ENCODE data around the gene MACROD2.

DNA sequence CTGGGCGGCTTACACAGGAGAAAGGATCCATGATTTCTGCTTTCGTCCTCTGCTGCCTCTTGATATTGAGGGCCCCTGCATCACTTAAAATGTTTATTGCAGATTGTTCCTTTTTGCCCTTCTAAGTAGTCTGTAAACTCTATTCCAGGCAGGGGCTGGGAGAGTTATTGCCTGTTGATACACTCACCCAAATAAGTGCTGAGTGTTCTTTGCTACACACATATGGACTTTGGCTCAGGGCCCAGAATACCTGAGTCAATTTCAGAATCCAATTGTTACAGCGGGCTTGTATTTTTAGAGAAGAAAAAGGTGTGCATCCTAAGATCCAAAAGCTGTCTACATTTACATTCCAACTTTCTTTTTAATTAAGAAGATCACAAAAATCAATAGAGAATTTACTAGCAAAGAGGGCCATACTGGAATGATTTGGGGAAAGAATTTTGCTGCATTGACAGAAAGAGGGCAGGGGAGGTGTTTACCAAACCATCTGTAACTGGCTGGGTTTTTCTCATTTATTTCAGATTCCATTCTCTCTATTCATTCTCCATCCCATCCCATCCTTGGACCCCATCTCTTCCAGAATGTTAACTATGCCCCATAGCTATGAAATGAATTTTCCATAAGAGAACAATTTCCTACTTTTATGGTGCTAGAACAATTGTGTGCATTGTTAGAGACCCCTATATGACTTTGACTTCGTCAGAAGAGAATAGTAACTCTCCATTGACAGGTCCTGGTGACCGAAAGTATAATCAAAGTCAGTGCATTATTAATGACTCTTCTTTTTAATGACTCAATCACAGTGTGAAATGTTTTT is 1302.0 kb downstream of the MACROD2 start:
- no peak for TF ChIP-seq CTCF (IDR thresholded peaks at IDR 0.05; ENCODE audit: insufficient read depth, low read length, poor library complexity, severe bottlenecking)
- TF ChIP-seq EZH2phosphoT487 (conservative IDR thresholded peaks at IDR 0.05; ENCODE audit: low read length): no peak
